MM.1S (cell line): ENCODE measurements around the gene OR51E2.

Source experiments
- DNase-seq: peaks from one replicate; pipeline ENCODE4 v3.0.0-alpha.2; 2015
- H2AFZ ChIP-seq: fragments of 300-600 bp; sonication (generic); 2 replicates; pipeline ENCODE4 v1.6.0; 2016; ENCODE audit warnings: antibody characterized with exemption, low read length
- H3F3A ChIP-seq: fragments of 300-600 bp; sonication (generic); 2 replicates; pipeline ENCODE4 v1.6.1; 2016; ENCODE audit warnings: mild to moderate bottlenecking, antibody characterized with exemption, low read length, moderate library complexity, mixed read lengths; ENCODE audit not compliant: insufficient read depth
- H3K27ac ChIP-seq: fragments of 300-600 bp; sonication (generic); 2 replicates; pipeline ENCODE4 v1.5.1; 2016; ENCODE audit warnings: mild to moderate bottlenecking, low read length
- H3K27me3 ChIP-seq: fragments of 300-600 bp; sonication (generic); replicated peaks from 2 replicates; pipeline ENCODE4 v1.6.0; 2016; ENCODE audit warnings: low read length; ENCODE audit not compliant: insufficient read depth
- H3K36me3 ChIP-seq: fragments of 300-600 bp; sonication (generic); replicated peaks from 2 replicates; pipeline ENCODE4 v1.6.1; 2016; ENCODE audit warnings: mild to moderate bottlenecking, low read length, mixed read lengths; ENCODE audit not compliant: insufficient read depth
- H3K4me1 ChIP-seq: fragments of 300-600 bp; sonication (generic); 2 replicates; pipeline ENCODE4 v1.6.1; 2016; ENCODE audit warnings: low read length, mixed read lengths
- H3K4me2 ChIP-seq: fragments of 300-600 bp; sonication (generic); 2 replicates; pipeline ENCODE4 v1.6.0; 2016; ENCODE audit warnings: low read depth, low read length
- H3K4me3 ChIP-seq: fragments of 300-600 bp; sonication (generic); 2 replicates; pipeline ENCODE4 v1.5.1; 2016; ENCODE audit warnings: low read length, mixed read lengths
- H3K79me2 ChIP-seq: fragments of 300-600 bp; sonication (generic); 2 replicates; pipeline ENCODE4 v1.6.1; 2016; ENCODE audit warnings: mixed run types, low read length, mixed read lengths
- H3K9ac ChIP-seq: fragments of 300-600 bp; sonication (generic); 2 replicates; pipeline ENCODE4 v1.6.1; 2016; ENCODE audit warnings: low read length, mixed read lengths
- H3K9me2 ChIP-seq: fragments of 300-600 bp; sonication (generic); replicated peaks from 2 replicates; pipeline ENCODE4 v1.6.1; 2016; ENCODE audit warnings: mild to moderate bottlenecking, low read length, mixed read lengths; ENCODE audit not compliant: insufficient read depth
- H3K9me3 ChIP-seq: fragments of 300-600 bp; sonication (generic); replicated peaks from 2 replicates; pipeline ENCODE4 v1.6.1; 2016; ENCODE audit warnings: mild to moderate bottlenecking, low read length, mixed read lengths; ENCODE audit not compliant: insufficient read depth
- H4K20me1 ChIP-seq: fragments of 300-600 bp; sonication (generic); 2 replicates; pipeline ENCODE4 v1.6.1; 2016; ENCODE audit warnings: mild to moderate bottlenecking, low read length, moderate library complexity, mixed read lengths; ENCODE audit not compliant: insufficient read depth
- EZH2 ChIP-seq: fragments of 300-600 bp; sonication (generic); optimal IDR thresholded peaks from 2 replicates; pipeline ENCODE3; 2017; ENCODE audit warnings: low read depth, mild to moderate bottlenecking, antibody characterized with exemption, low read length, mixed read lengths
- EZH2phosphoT487 ChIP-seq: fragments of 300-600 bp; sonication (generic); IDR thresholded peaks from 2 replicates; pipeline ENCODE4 v1.6.1; 2018; ENCODE audit warnings: antibody characterized with exemption, low read length
- TF ChIP-seq, protein P1 (sequence below): fragments of 300-600 bp; sonication (generic); IDR thresholded peaks from 2 replicates; pipeline ENCODE4 v1.5.1; 2016; ENCODE audit warnings: antibody characterized with exemption, low read length, mixed read lengths

Gene OR51E2

DNA sequence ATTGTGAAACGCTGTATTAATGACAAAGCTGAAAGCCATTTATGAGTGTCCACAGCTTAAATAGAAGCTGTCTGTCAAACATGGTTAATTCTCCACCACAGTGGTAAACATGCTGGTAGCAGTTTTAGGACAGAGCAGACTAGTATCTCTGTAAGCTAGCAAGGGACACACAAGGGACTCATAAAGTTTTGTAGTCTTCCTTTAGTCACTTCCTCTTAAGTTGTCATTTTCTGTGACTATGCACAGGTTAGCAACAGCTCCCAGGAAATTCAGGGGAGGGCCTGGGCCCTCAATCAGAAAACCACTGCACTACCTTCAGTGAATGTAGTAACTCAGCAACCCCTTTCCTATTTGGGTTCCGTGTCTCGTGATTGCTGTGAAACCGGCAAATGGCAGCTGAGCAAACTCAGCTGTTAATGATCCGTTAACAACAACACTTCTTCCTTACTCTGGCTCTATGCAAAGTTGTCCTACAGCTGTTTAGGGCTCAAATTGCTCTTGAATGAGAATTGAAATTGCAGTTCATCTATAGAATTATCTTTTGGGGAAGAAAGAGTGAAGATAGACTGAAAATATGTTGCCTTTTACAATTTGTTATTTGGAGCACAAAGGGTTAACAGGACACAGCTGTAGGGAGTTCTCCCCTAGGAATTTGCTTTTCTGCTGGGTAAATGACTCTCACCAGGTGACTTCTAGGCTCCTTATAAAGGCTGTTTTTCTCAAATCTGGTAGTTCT, 6.6 kb upstream of the OR51E2 start, which contains the start of gene MMP26:
MMP26 (plus strand) TSS at position 731 of the 736 bp plus-strand sequence.
- Histone ChIP-seq H3K27me3 (no peaks in the 10 kb centered on the region), H2AFZ (peak within 1 kb of the TSS; percentile 36), H3K79me2 (no peaks in the 10 kb centered on the region), H3K4me2 (peak within 1 kb of the TSS; percentile 48), H3K4me3 (no peak within 1 kb of the TSS), H4K20me1 (no peaks in the 10 kb centered on the region), H3K36me3 (no peaks in the 10 kb centered on the region), H3K9me2 (no peaks in the 10 kb centered on the region), H3K27ac (peak within 1 kb of the TSS; percentile 64; the same call in 1 of the 2 replicates), H3K9me3 (no peaks in the 10 kb centered on the region), H3K4me1 (peaks cover 34% of the 10 kb centered on the region), H3F3A (peaks cover 12% of the 10 kb centered on the region; the same call in 1 of the 2 replicates), H3K9ac (no peak within 1 kb of the TSS)
- TF ChIP-seq EZH2 (no peak), EZH2phosphoT487 (no peak)
- TF ChIP-seq, protein P1, sequence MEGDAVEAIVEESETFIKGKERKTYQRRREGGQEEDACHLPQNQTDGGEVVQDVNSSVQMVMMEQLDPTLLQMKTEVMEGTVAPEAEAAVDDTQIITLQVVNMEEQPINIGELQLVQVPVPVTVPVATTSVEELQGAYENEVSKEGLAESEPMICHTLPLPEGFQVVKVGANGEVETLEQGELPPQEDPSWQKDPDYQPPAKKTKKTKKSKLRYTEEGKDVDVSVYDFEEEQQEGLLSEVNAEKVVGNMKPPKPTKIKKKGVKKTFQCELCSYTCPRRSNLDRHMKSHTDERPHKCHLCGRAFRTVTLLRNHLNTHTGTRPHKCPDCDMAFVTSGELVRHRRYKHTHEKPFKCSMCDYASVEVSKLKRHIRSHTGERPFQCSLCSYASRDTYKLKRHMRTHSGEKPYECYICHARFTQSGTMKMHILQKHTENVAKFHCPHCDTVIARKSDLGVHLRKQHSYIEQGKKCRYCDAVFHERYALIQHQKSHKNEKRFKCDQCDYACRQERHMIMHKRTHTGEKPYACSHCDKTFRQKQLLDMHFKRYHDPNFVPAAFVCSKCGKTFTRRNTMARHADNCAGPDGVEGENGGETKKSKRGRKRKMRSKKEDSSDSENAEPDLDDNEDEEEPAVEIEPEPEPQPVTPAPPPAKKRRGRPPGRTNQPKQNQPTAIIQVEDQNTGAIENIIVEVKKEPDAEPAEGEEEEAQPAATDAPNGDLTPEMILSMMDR = no peak
- peak; percentile 38 for DNase-seq

DNA sequence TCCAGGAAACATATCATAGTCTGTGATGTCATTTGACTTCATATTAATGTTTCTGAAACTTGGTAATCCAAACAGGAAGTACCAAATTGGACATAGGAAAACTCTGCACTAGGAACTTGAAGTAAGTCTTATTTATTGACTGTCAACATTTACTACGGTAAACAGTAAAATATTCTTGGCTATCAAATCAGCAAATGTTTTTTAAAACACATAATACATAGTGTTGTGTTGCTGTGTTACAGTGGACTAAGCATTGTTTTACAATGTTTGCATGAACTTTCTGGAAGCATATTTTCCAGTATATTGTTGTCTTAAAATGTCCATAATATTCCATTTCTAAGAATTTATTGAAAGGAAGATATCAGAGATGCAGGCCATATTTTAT, 2.8 kb upstream of the OR51E2 start:
- Histone ChIP-seq H3K36me3 (no peaks in the 10 kb centered on the region), H3K79me2 (no peaks in the 10 kb centered on the region), H3K9me3 (no peaks in the 10 kb centered on the region), H3K9me2 (no peaks in the 10 kb centered on the region), H3K4me3 (0 out of 2 replicates have a peak overlapping the region, but pooled peaks have one; percentile 4), H3K4me2 (peak overlapping the region; percentile 30; the same call in 1 of the 2 replicates), H2AFZ (no peak overlapping the region), H3K9ac (no peak overlapping the region), H4K20me1 (no peaks in the 10 kb centered on the region), H3K27me3 (no peaks in the 10 kb centered on the region), H3K4me1 (peaks cover 38% of the 10 kb centered on the region), H3F3A (peaks cover 13% of the 10 kb centered on the region; the same call in 1 of the 2 replicates), H3K27ac (peak overlapping the region; percentile 57; the same call in 1 of the 2 replicates)
- TF ChIP-seq EZH2 (no peak), EZH2phosphoT487 (no peak)
- TF ChIP-seq, protein P1 = no peak
- DNase-seq = no peak

DNA sequence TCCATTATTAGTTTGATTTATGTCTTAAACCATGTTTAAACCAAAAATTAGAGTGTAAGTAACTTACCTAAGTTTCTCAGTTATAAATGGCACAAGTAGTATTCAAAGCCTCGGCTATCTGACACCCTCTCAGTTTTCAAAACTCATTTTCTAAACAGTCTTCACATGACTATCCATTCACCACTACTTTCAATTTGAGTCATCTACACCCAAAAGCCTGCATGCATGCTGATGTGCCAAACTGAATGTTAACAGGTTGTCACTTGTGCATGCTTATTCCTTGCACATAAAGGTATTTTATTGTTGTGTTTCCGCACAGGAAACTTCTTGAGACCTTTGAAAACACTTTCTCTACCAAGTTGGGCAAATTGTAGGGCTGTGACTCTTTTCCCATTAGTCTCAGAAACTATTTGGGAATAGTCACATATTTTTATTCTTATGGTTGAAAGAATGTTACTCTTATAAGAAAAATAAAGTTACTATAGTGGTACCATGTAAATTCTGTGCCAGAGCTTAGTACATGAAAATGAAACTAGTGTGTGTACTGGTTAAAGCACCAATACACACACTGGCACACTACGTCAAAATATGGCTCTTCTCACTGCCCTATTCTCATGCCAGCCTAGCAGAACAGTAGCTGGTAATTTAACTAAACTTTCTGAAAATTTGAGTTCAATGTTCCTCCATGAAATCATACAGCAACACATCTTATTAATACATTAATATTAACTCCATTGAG, 2.2 kb upstream of the OR51E2 start:
- Histone ChIP-seq H4K20me1 (no peaks in the 10 kb centered on the region), H3K27me3 (no peaks in the 10 kb centered on the region), H3K4me2 (peak overlapping the region; percentile 30; the same call in 1 of the 2 replicates), H3K79me2 (no peaks in the 10 kb centered on the region), H3K9ac (no peak overlapping the region), H3F3A (peaks cover 13% of the 10 kb centered on the region; the same call in 1 of the 2 replicates), H3K36me3 (no peaks in the 10 kb centered on the region), H2AFZ (0 out of 2 replicates have a peak overlapping the region, but pooled peaks have one; percentile 4), H3K4me1 (peaks cover 38% of the 10 kb centered on the region), H3K9me3 (no peaks in the 10 kb centered on the region), H3K4me3 (0 out of 2 replicates have a peak overlapping the region, but pooled peaks have one; percentile 4), H3K9me2 (no peaks in the 10 kb centered on the region), H3K27ac (peak overlapping the region; percentile 57; the same call in 1 of the 2 replicates)
- DNase-seq = peak; percentile 78
- no peak for TF ChIP-seq EZH2
- TF ChIP-seq, protein P1 = no peak
- TF ChIP-seq EZH2phosphoT487 = no peak
